ENCODE data around the gene LNPEP.

DNA sequence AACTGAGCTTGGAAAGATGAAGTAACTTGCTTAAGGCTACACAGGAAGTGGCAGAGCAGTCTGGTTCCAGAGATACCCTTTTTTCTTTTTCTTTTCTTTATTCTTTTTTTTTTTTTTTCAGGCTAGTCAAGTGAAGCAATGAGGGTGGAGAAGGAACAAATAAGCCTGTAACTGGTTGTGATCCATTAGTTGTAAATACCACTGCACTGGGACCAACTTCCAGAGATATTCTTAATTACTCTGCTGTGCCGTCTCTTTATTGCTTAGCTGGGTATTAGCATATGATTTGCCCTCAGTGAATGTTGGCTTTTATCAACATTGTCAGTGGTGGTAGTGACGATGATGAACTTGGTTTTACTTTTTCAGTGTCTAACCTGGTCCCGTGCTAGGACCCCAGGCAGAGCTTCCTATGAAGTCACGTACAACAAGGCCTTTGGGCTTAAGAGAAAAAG, 26.7 kb downstream of the LNPEP start:
- TF ChIP-seq EZH2phosphoT487 (IDR thresholded peaks at IDR 0.05; ENCODE audit: borderline replicate concordance, low read length), result no peak
- TF ChIP-seq, protein P1, sequence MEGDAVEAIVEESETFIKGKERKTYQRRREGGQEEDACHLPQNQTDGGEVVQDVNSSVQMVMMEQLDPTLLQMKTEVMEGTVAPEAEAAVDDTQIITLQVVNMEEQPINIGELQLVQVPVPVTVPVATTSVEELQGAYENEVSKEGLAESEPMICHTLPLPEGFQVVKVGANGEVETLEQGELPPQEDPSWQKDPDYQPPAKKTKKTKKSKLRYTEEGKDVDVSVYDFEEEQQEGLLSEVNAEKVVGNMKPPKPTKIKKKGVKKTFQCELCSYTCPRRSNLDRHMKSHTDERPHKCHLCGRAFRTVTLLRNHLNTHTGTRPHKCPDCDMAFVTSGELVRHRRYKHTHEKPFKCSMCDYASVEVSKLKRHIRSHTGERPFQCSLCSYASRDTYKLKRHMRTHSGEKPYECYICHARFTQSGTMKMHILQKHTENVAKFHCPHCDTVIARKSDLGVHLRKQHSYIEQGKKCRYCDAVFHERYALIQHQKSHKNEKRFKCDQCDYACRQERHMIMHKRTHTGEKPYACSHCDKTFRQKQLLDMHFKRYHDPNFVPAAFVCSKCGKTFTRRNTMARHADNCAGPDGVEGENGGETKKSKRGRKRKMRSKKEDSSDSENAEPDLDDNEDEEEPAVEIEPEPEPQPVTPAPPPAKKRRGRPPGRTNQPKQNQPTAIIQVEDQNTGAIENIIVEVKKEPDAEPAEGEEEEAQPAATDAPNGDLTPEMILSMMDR (IDR thresholded peaks at IDR 0.05; ENCODE audit: low read depth, low read length, poor library complexity, severe bottlenecking), result no peak
